Measurements from ENCODE around the gene EML3. TPM values are rescaled to one million over a fixed set of nuclear protein-coding genes. Genes with fewer than 3 reads are reported as not detected.

The EML3 gene
- total and polyA plus RNA-seq, 2 of the 8 experiments (the other 6 are each of a cell fraction or from before 2014, with no cell fraction given) = 19.2 to 29.9 TPM

DNA sequence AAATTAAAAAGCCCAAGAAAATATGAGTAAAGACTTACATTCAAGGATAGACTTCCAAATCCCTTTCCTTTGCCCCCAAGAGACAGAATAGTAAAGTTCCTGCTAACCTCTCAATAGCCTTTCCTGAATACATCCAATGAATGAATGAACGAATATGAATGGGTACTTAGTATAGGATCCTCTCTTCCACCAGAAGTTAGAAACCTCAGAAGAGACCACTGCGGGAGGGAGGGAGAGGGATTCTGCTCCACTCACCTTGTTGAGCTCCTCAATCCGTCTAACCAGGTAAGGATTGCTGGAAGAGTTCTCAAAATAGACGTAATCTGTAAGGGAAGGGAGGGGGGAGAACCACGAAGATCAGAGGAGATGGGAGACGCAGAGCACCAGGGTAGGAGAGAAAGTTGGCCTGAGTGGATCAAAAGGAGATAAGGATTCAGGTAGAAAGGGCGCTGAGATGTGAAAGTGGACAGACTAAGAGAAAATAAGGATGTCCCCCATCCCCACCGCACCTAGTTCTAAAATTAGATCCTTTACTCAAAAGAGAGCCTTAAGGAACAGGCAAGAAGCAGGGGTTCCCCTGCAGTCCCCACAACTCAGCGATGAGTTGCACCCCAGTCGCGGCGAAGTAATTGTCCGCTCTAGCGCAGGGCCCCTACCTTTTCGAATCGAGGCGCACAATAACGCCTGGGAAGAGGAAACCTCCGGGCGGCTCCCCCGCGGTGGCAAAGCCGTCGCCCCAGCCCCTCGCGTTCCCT, 12.0 kb downstream of the EML3 start:
- H4K20me1 ChIP-seq (replicated peaks in 1 of 2; ENCODE audit: control insufficient read depth in 1 of 2, insufficient read depth in 2 of 2, low read length in 2 of 2) = peaks cover 4 to 11% of the 10 kb centered on the region in 2 experiments
- peak overlapping the region; percentile 72 to 95 for H3K4me2 ChIP-seq (ENCODE audit: insufficient read depth in 1 of 2, low read depth in 2 of 2, low read length in 2 of 2)
- H3K23me2 ChIP-seq (ENCODE audit: low read depth, low read length) = peaks cover 17% of the 10 kb centered on the region; the same call in 1 of the 2 replicates
- H3K36me3 ChIP-seq (ENCODE audit: control insufficient read depth in 2 of 4, insufficient read depth in 4 of 4, low read length in 3 of 4) = peaks cover 27 to 30% (median 28%) of the 10 kb centered on the region in 4 experiments
- no peaks in the 10 kb centered on the region for H3K9me3 ChIP-seq (ENCODE audit: insufficient read depth in 2 of 2, low read depth in 1 of 2, low read length in 1 of 2)
- no peak overlapping the region for H2BK15ac ChIP-seq (ENCODE audit: low read length)
- peak overlapping the region; percentile 74 to 86 (median 84) for H3K4me3 ChIP-seq (ENCODE audit: extremely low read depth in 1 of 4, insufficient read depth in 2 of 4, low read depth in 3 of 4, low read length in 4 of 4)
- TF ChIP-seq ASH2L (IDR thresholded peaks at IDR 0.05; ENCODE audit: low read length) (peak; percentile 71), RNF2 (IDR thresholded peaks at IDR 0.05; ENCODE audit: borderline replicate concordance, low read depth, low read length, missing control alignments, poor library complexity, severe bottlenecking) (no peak), TAF1 (IDR thresholded peaks at IDR 0.05; ENCODE audit: low read depth, low read length) (0 out of 2 replicates have a peak, but pooled peaks have one; percentile 2)
- CTCF ChIA-PET (ENCODE audit: partially characterized antibody) = interaction anchor here (0.6 to 2.2 kb wide), 8 partner anchors 8 to 188 kb away, joined by 3 to 24 read pairs (median 3); partner anchors contain the start of genes EML3, ROM1 and TUT1
- FAIRE-seq (no peak), DNase-seq (ENCODE audit: low read depth in 1 of 2, low spot score in 2 of 2) (no peak)
- peak overlapping the region; percentile 79; the same call in 1 of the 2 replicates for H3K27ac ChIP-seq (ENCODE audit: low read depth, low read length)
- peak overlapping the region; percentile 83 to 99 (median 87) for H3K9ac ChIP-seq (replicated peaks in 1 of 4; ENCODE audit: extremely low read depth in 1 of 4, low read depth in 3 of 4, low read length in 3 of 4)
- H3K79me1 ChIP-seq (ENCODE audit: low read depth, low read length) = no peaks in the 10 kb centered on the region; the same call in 1 of the 2 replicates
- 3% methylated on average over 26 of the region's 26 CpGs; no CpG with 5 or more reads in 1 of the 2 experiments for WGBS, 2 experiments (ENCODE audit: extremely low coverage in 1 of 2, insufficient coverage in 1 of 2, insufficient read length in 1 of 2, insufficient replicate concordance in 2 of 2, low coverage in 1 of 2, low lambda C conversion rate in 2 of 2, missing lambda C conversion rate in 1 of 2)
- no peak overlapping the region for H2BK20ac ChIP-seq (ENCODE audit: low read length)
- 0 out of 2 replicates have a peak overlapping the region, but pooled peaks have one; percentile 27 for H2BK12ac ChIP-seq (ENCODE audit: low read depth, low read length)
- H2AK5ac ChIP-seq (ENCODE audit: low read depth, low read length) = no peak overlapping the region
- peaks cover 0 to 13% (median 11%) of the 10 kb centered on the region in 4 experiments; a peak in 6 of 7 replicates for H3K27me3 ChIP-seq (replicated peaks in 1 of 4; ENCODE audit: control insufficient read depth in 3 of 4, extremely low read depth in 1 of 4, insufficient read depth in 3 of 4, low read length in 3 of 4)
- peak overlapping the region; percentile 42 for H3K56ac ChIP-seq (replicated peaks; ENCODE audit: insufficient read length, low read depth, low read length)
- no peak overlapping the region for H3K14ac ChIP-seq (ENCODE audit: insufficient read length)
- H3K79me2 ChIP-seq (ENCODE audit: control insufficient read depth in 1 of 2, insufficient read depth in 2 of 2, low read length in 2 of 2) = peaks cover 0 to 28% of the 10 kb centered on the region in 2 experiments; a peak in 2 of 4 replicates
- H4K5ac ChIP-seq (ENCODE audit: insufficient read length, low read depth, low read length) = peak overlapping the region; percentile 47
- POLR2A ChIA-PET (ENCODE audit: partially characterized antibody) = interaction anchor here (0.9 to 12.3 kb wide), 22 partner anchors 9 to 249 kb away, joined by 3 to 235 read pairs (median 4); partner anchors contain the start of genes B3GAT3, C11orf98, CSKMT and EEF1G
- no peak overlapping the region for H3K4ac ChIP-seq (replicated peaks; ENCODE audit: insufficient read length, low read depth, low read length)
- H3K4me1 ChIP-seq (replicated peaks in 1 of 4; ENCODE audit: control insufficient read depth in 3 of 4, insufficient read depth in 4 of 4, low read length in 3 of 4) = peaks cover 7 to 32% (median 17%) of the 10 kb centered on the region in 4 experiments
- no peak overlapping the region for H4K91ac ChIP-seq (replicated peaks; ENCODE audit: insufficient read length, low read length)
- H2AFZ ChIP-seq (ENCODE audit: low read length) = no peak overlapping the region
- peak overlapping the region; percentile 95 for H4K8ac ChIP-seq (ENCODE audit: extremely low read depth, insufficient read depth, low read length)
- H2BK5ac ChIP-seq (ENCODE audit: low read depth, low read length) = no peak overlapping the region
- H3K23ac ChIP-seq (ENCODE audit: insufficient read length) = no peak overlapping the region
- H3K18ac ChIP-seq (ENCODE audit: extremely low read depth, low read length) = 0 out of 2 replicates have a peak overlapping the region, but pooled peaks have one; percentile 81
- no peak overlapping the region for H2BK120ac ChIP-seq (replicated peaks; ENCODE audit: low read depth, low read length)
